Keratinocyte (primary cell): ENCODE measurements around the gene MAP3K4. TPM values are rescaled to one million over a fixed set of nuclear protein-coding genes. Genes with fewer than 3 reads are reported as not detected.

Experiments used
- DNase-seq: peaks from one replicate; pipeline ENCODE4 v3.0.0-alpha.2; 2011; ENCODE audit warnings: low read depth, missing footprints, low spot score
- FAIRE-seq: peaks from 2 replicates; lab custom pipeline; 2011; peaks lifted over from hg19 to GRCh38; lab: Jason Lieb, UNC
- H2AFZ ChIP-seq: 2 replicates; pipeline ENCODE4 v1.6.0; 2012; ENCODE audit warnings: low read length, control low read depth, inconsistent platforms; ENCODE audit not compliant: control insufficient read depth
- H3K27ac ChIP-seq: 2 replicates; pipeline ENCODE4 v1.5.1; 2011; ENCODE audit warnings: low read length; ENCODE audit not compliant: control insufficient read depth, insufficient read depth
- H3K27me3 ChIP-seq: 3 replicates; pipeline ENCODE4 v1.6.0; 2011; ENCODE audit warnings: low read length; ENCODE audit not compliant: control insufficient read depth, insufficient read depth; ENCODE audit errors: extremely low read depth
- H3K36me3 ChIP-seq, 2 experiments: 2 replicates in 1 of 2; 3 replicates in 1 of 2; pipeline ENCODE4 v1.5.1; 2011; ENCODE audit warnings: low read length in 2 of 2, mild to moderate bottlenecking in 1 of 2; ENCODE audit not compliant: control insufficient read depth in 2 of 2, insufficient read depth in 2 of 2; ENCODE audit errors: extremely low read depth in 1 of 2
- H3K4me1 ChIP-seq: 3 replicates; pipeline ENCODE4 v1.5.1; 2011; ENCODE audit warnings: low read length; ENCODE audit not compliant: control insufficient read depth, insufficient read depth; ENCODE audit errors: extremely low read depth
- H3K4me2 ChIP-seq: 3 replicates; pipeline ENCODE4 v1.6.0; 2011; ENCODE audit warnings: low read depth, low read length; ENCODE audit not compliant: control insufficient read depth, insufficient read depth; ENCODE audit errors: extremely low read depth
- H3K4me3 ChIP-seq, 3 experiments: fragments of 200-600 bp in 1 of 3; sonication (generic) in 1 of 3; 2 replicates in 2 of 3; 3 replicates in 1 of 3; pipeline ENCODE4 v1.5.1; 2011 to 2016; ENCODE audit warnings: low read length in 3 of 3, mild to moderate bottlenecking in 3 of 3, control low read depth in 2 of 3, inconsistent platforms in 1 of 3, low read depth in 1 of 3, mixed read lengths in 1 of 3, mixed run types in 1 of 3, moderate library complexity in 1 of 3; ENCODE audit not compliant: control insufficient read depth in 2 of 3, insufficient read depth in 2 of 3; ENCODE audit errors: extremely low read depth in 1 of 3
- H3K79me2 ChIP-seq: 2 replicates; pipeline ENCODE4 v1.6.0; 2012; ENCODE audit warnings: low read length; ENCODE audit not compliant: control insufficient read depth, insufficient read depth
- H3K9ac ChIP-seq: 3 replicates; pipeline ENCODE4 v1.6.0; 2011; ENCODE audit warnings: low read length; ENCODE audit not compliant: control insufficient read depth, insufficient read depth; ENCODE audit errors: extremely low read depth
- H3K9me1 ChIP-seq: 3 replicates; pipeline ENCODE4 v1.6.0; 2011; ENCODE audit warnings: low read length; ENCODE audit not compliant: control insufficient read depth, insufficient read depth; ENCODE audit errors: extremely low read depth
- H3K9me3 ChIP-seq: 2 replicates; pipeline ENCODE4 v1.5.1; 2012; ENCODE audit warnings: low read depth, low read length; ENCODE audit not compliant: control insufficient read depth
- H4K20me1 ChIP-seq: 3 replicates; pipeline ENCODE4 v1.6.0; 2011; ENCODE audit warnings: low read length; ENCODE audit not compliant: control insufficient read depth, insufficient read depth; ENCODE audit errors: extremely low read depth
- CTCF ChIP-seq, 3 experiments: IDR thresholded peaks in 1 of 3; conservative IDR thresholded peaks in 1 of 3; optimal IDR thresholded peaks in 1 of 3; 2 replicates in 2 of 3; 3 replicates in 1 of 3; pipeline versions ENCODE3 to v1.5.1; 2011; ENCODE audit warnings: low read length in 3 of 3, mild to moderate bottlenecking in 3 of 3, moderate library complexity in 2 of 3, control low read depth in 1 of 3, inconsistent platforms in 1 of 3; ENCODE audit not compliant: insufficient read depth in 2 of 3; ENCODE audit errors: extremely low read depth in 1 of 3
- EZH2 ChIP-seq: IDR thresholded peaks from one replicate; pipeline ENCODE4 v1.6.1; 2012; ENCODE audit warnings: inconsistent platforms, mild to moderate bottlenecking, low read length, moderate library complexity
- dilution Hi-C: fragments of 300-500 bp; cut with MboI; formaldehyde crosslinking; loops from one replicate; pipeline ENCODE4 v1.7.0; 2020; ENCODE audit warnings: low sequenced_read_pairs; ENCODE audit not compliant: extremely low pct_ligation_motif_present
- polyA plus RNA-seq, 5 experiments: library from polyadenylated mRNA; depleted of rRNA in 3 of 5; stranded (reverse) in 3 of 5; stranded (forward) in 1 of 5; unstranded in 1 of 5; fragments of >200 nt; gene quantifications; 1 replicate in 1 of 5; 2 replicates in 3 of 5; 3 replicates in 1 of 5; pipeline versions ENCODE4 v1.2.1 to v1.2.3, GENCODE V29; 2011 to 2012; ENCODE audit warnings: missing spikeins in 2 of 5, low read depth in 1 of 5, low replicate concordance in 1 of 5

MAP3K4 gene
- polyA plus RNA-seq, 1 donor (not counting 4 experiments of a cell fraction or from before 2014, with no cell fraction given) = 12.8 TPM

GRCh38 chr6:161017766-161018564, 26.4 kb downstream of the MAP3K4 start:
- FAIRE-seq (no peak), DNase-seq (no peak)
- Histone ChIP-seq H3K9me3 (no peaks in the 10 kb centered on the region), H3K4me1 (no peaks in the 10 kb centered on the region), H3K4me2 (no peak overlapping the region), H3K27me3 (no peaks in the 10 kb centered on the region), H3K9ac (no peak overlapping the region), H4K20me1 (no peaks in the 10 kb centered on the region), H3K27ac (no peak overlapping the region), H3K36me3 (peaks cover 1 to 3% of the 10 kb centered on the region in 2 experiments), H3K79me2 (peaks cover 53% of the 10 kb centered on the region), H2AFZ (no peak overlapping the region), H3K9me1 (no peaks in the 10 kb centered on the region), H3K4me3 (no peak overlapping the region)
- dilution Hi-C loops = no loop called here
- no peak for TF ChIP-seq EZH2
- TF ChIP-seq CTCF (optimal IDR thresholded peaks at IDR 0.05 in 1 of 3, IDR thresholded peaks at IDR 0.05 in 1 of 3, conservative IDR thresholded peaks at IDR 0.05 in 1 of 3; ENCODE audit: extremely low read depth in 1 of 3, insufficient read depth in 2 of 3, low read length in 3 of 3) = no peak

- Histone ChIP-seq H3K9ac (no peak overlapping the region), H3K4me1 (no peaks in the 10 kb centered on the region), H3K79me2 (peaks cover 44% of the 10 kb centered on the region), H3K27ac (no peak overlapping the region), H3K4me2 (no peak overlapping the region), H4K20me1 (no peaks in the 10 kb centered on the region), H3K9me1 (no peaks in the 10 kb centered on the region), H3K36me3 (peaks cover 1 to 3% of the 10 kb centered on the region in 2 experiments), H3K9me3 (no peaks in the 10 kb centered on the region), H3K27me3 (no peaks in the 10 kb centered on the region), H3K4me3 (no peak overlapping the region), H2AFZ (no peak overlapping the region)
- no peak for DNase-seq
- no peak for FAIRE-seq
- TF ChIP-seq CTCF (optimal IDR thresholded peaks at IDR 0.05 in 1 of 3, IDR thresholded peaks at IDR 0.05 in 1 of 3, conservative IDR thresholded peaks at IDR 0.05 in 1 of 3; ENCODE audit: extremely low read depth in 1 of 3, insufficient read depth in 2 of 3, low read length in 3 of 3) (no peak), EZH2 (no peak)
- dilution Hi-C loops = no loop called here
These were observed 27.8 kb downstream of the MAP3K4 start for GRCh38 chr6:161019324-161019839.
